Measurements from ENCODE around the gene RGS10.

DNA sequence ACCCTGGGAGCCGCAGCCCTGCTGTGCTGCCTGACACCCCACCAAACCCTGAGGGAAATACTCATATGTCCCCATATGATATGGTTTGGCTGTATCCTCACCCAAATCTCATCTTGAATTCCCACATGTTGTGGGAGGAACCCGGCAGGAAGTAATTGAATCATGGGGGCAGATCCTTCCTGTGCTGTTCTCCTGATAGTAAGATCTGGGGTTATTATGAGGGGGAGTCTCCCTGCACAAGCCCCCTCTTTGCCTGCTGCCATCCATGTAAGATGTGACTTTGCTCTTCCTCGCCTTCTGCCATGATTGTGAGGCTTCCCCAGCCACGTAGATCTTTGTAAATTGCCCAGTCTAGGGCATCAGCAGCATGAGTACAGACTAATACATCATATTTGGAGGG, 68.7 kb downstream of the RGS10 start:
- TF ChIP-seq, protein P1, sequence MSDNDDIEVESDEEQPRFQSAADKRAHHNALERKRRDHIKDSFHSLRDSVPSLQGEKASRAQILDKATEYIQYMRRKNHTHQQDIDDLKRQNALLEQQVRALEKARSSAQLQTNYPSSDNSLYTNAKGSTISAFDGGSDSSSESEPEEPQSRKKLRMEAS (IDR thresholded peaks at IDR 0.05), result no peak
- TF ChIP-seq POLR2A (IDR thresholded peaks at IDR 0.05; ENCODE audit: control extremely low read depth in 1 of 2, low read depth in 2 of 2, low read length in 2 of 2), result no peak
- TF ChIP-seq TEAD4 (IDR thresholded peaks at IDR 0.05; ENCODE audit: low read depth, low read length), result no peak
- no peak for TF ChIP-seq KDM1A (IDR thresholded peaks at IDR 0.05; ENCODE audit: borderline replicate concordance, low read length)
- TF ChIP-seq TAF1 (IDR thresholded peaks at IDR 0.05; ENCODE audit: low read depth, low read length), result no peak
- no peak for TF ChIP-seq CTCF (IDR thresholded peaks at IDR 0.05; ENCODE audit: control extremely low read depth in 1 of 3, insufficient read depth in 1 of 3, low read depth in 1 of 3, low read length in 3 of 3)
- no peak for TF ChIP-seq RAD21 (IDR thresholded peaks at IDR 0.05 in 1 of 2, conservative IDR thresholded peaks at IDR 0.05 in 1 of 2; ENCODE audit: low read depth in 2 of 2, low read length in 2 of 2)
- no peak for TF ChIP-seq CHD2 (IDR thresholded peaks at IDR 0.05; ENCODE audit: low read length)
- no peak for TF ChIP-seq SAP30 (IDR thresholded peaks at IDR 0.05; ENCODE audit: insufficient read depth, insufficient replicate concordance, low read length)
- TF ChIP-seq RFX5 (IDR thresholded peaks at IDR 0.05; ENCODE audit: borderline replicate concordance, low read depth, low read length), result no peak
- no peak for TF ChIP-seq ATF3 (IDR thresholded peaks at IDR 0.05; ENCODE audit: insufficient read depth, low read depth, low read length)
- TF ChIP-seq CBX5 (IDR thresholded peaks at IDR 0.05; ENCODE audit: low read depth, low read length), result no peak
- TF ChIP-seq MAFK (IDR thresholded peaks at IDR 0.05; ENCODE audit: low read depth, low read length), result no peak
- TF ChIP-seq GABPA (IDR thresholded peaks at IDR 0.05; ENCODE audit: borderline replicate concordance, insufficient read depth, low read length), result no peak

Data from H1 (cell line).